NCI-H187 treated with DMSO at 0.1 percent for 48 hours (cell line): ENCODE results near the gene PALM.

Experiments
- DNase-seq: peaks from one replicate; lab custom pipeline; 2025; lab: John Stamatoyannopoulos, UW

PALM gene

DNA sequence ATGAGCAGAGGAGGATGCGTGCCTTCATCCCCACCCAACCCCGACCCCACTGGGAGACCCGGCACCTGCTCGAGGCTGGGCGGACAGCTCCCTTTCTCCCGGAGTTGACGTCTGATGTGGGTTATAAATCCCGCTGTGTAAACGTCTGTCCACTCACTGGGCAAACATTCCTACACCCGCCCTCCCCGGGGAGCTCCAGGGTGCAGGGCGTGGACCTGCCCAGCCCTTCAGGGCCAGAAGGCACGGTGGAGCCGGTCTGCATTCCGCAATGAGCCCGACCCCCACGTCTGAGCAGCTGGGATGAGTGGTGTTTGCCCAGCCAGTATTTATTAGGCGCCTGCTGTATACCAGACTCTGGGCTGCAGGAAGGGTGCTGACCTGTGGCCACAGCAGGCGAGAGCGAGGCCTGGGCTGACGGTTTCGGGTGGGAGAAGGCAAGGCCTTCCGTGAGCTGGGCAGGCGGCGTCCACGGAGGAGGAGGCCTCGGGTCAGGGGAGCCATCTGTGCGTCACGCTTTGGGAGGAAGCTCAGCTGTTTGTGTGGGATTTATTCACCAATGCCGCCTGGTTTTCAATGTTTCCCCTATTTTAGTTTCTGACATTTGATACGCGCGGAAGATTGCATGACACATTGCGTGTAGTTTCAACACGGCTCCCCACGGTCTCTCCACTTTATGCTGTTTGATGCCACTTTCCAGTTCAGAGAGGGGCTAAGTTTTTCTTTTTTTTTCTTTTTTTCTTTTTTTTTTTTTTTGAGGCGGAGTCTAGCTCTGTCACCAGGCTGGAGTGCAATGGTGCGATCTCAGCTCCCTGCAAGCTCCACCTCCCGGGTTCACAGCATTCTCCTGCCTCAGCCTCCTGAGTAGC lies 44.1 kb downstream of the PALM start:
- no peak for DNase-seq

DNA sequence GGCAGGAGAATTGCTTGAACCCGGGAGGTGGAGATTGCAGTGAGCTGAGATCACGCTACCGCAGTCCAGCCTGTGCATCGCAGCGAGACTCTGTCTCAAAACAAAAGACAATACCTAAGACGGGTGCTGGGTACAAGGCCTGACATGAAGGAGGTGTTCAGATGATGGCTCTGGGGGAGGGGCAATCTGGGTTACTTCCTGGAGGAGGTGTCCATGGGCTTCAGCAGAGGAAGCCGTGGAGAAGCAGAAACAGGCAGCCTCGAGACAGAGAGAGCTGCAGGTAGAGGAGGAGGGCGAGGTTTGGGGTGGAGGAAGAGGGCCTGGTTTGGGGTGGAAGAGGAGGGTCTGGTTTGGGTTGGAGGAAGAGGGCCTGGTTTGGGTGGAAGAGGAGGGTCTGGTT lies 45.8 kb downstream of the PALM start:
- no peak for DNase-seq

DNA sequence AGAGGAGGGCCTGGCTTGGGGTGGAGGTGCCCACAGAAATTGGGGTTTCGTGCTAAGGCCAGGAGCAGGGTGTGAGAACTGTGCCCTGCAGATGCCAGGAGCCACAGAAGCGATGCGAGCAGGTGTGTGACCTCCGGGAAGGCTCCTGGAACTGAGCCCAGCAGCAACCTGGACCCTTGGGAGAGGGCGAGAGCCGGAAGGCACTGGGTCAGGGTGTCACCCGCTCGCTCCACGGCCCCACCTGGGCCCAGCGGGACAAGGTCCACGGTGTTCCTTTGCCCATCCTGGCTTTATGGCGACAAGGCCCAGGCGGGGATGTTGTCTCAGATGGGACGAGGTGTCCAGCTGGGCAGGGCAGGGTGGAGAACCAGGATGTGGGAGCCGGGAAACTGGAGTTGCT lies 46.3 kb downstream of the PALM start:
- DNase-seq = no peak

DNA sequence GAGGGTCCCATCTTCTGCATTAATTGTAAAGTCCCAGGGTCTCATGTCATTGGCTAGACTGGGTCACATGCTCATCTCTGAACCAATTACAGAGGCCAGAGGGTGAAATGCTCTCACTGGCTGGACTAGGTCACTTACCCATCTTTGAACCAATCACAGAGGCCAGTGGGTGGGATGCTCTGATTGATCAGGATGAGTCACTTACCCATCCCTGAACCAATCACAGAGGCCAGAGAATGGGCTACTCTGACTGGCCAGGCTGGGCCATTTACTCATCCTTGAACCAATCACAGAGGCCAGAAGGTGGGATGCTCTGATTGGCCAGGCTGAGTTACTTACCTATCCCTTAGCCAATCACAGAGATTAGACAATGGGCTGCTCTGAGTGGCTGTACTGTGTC lies 47.5 kb downstream of the PALM start:
- no peak for DNase-seq

DNA sequence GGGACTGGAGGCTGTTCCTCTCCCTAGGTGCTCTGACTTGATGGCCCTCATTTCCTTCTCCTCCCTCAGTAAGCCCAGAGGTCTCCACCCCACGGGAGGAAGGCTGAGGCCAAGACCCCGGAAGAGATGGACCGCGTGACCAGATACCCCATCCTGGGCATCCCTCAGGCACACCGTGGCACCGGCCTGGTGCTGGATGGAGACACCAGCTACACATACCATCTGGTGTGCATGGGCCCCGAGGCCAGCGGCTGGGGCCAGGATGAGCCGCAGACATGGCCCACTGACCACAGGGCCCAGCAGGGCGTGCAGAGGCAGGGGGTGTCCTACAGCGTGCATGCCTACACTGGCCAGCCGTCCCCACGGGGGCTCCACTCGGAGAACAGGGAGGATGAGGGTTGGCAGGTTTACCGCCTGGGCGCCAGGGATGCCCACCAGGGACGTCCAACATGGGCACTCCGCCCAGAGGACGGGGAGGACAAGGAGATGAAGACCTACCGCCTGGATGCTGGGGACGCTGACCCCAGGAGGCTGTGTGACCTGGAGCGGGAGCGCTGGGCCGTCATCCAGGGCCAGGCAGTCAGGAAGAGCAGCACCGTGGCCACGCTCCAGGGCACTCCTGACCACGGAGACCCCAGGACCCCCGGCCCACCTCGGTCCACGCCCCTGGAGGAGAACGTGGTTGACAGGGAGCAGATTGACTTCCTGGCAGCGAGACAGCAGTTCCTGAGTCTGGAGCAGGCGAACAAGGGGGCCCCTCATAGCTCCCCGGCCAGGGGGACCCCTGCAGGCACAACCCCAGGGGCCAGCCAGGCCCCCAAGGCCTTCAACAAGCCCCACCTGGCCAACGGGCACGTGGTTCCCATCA lies 48.3 kb downstream of the PALM start:
- DNase-seq = no peak

DNA sequence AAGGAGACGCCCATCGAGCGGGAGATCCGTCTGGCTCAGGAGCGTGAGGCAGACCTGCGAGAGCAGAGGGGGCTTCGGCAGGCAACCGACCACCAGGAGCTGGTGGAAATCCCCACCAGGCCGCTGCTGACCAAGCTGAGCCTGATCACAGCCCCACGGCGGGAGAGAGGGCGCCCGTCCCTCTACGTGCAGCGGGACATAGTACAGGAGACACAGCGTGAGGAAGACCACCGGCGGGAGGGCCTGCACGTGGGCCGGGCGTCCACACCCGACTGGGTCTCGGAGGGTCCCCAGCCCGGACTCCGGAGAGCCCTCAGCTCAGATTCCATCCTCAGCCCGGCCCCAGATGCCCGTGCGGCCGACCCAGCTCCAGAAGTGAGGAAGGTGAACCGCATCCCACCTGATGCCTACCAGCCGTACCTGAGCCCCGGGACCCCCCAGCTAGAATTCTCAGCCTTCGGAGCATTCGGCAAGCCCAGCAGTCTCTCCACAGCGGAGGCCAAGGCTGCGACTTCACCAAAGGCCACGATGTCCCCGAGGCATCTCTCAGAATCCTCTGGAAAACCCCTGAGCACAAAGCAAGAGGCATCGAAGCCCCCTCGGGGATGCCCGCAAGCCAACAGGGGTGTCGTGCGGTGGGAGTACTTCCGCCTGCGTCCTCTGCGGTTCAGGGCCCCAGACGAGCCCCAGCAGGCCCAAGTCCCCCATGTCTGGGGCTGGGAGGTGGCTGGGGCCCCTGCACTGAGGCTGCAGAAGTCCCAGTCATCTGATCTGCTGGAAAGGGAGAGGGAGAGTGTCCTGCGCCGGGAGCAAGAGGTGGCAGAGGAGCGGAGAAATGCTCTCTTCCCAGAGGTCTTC lies 49.3 kb downstream of the PALM start:
- DNase-seq = no peak

DNA sequence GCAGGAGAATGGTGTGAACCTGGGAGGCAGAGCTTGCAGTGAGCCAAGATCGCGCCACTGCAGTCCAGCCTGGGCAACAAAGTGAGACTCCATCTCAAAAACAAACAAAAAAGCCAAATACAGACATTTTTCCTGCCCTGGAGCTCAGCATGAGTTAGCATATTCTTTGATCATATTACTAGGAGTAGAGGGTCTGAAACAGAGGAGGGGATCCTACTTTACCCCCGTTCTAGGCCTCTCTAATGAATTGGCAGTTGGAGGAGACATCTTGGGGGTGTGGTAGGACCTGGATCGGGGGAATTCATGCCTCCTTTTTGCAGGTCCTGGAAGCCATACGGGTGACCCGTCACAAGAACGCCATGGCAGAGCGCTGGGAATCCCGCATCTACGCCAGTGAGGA lies 54.4 kb downstream of the PALM start:
- DNase-seq = no peak

DNA sequence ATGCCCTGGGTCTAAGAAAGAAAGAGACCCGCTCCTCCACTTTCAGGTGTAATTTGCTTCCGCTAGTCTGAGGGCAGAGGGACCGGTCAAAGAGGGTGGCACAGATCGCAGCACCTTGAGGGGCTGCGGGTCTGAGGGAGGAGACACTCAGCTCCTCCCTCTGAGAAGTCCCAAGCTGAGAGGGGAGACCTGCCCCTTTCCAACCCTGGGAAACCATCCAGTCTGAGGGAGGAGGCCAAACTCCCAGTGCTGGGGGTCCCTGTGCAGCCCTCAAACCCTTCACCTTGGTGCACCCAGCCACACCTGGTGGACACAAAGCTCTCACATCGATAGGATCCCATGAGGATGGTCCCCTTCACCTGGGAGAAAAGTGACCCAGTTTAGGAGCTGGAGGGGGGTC lies 55.1 kb downstream of the PALM start:
- no peak for DNase-seq

DNA sequence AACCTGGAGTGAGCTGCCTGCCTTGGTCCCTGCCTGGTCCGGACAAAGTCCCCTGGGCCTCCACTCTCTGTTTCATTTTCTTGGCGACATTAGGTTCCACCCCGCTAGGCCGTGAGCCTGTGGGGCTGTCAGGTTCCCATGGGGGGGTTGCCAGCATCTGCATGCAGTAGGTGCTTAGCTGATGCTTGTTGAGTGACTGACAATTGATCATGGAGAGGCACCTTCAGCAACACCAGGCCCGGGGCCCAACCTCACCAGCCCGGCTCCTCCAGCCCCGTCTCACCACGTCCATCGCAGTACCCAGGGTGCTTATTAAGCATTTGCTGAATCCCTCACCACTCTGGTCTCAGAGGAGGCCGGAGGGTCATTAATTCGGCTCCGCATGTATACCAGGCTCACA lies 55.6 kb downstream of the PALM start:
- no peak for DNase-seq

DNA sequence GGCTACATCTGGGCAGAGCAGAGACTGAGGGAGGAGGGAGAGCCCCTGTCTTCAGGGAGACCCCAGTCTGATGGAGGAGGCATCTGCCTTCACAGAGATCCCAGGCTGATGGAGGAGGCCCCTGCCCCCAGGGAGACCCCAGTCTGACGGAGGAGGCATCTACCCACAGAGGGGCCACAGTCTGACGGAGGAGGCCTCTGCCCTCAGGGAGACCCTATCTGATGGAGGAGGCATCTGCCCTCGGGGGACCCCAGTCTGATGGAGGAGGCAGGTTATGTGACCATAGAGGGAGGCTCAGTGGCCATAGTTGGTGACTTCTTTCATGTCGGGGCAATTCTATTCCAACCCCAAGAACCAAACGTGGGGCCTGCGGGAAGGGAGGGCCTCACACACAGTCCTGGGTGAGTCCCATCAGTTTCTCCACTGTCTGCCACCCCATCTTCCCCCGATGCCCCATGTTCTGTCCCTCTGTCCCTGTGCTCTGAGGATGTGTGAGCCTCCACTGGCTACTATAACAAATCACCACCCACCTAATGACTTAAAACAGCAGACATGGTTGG lies 56.5 kb downstream of the PALM start:
- DNase-seq = no peak

DNA sequence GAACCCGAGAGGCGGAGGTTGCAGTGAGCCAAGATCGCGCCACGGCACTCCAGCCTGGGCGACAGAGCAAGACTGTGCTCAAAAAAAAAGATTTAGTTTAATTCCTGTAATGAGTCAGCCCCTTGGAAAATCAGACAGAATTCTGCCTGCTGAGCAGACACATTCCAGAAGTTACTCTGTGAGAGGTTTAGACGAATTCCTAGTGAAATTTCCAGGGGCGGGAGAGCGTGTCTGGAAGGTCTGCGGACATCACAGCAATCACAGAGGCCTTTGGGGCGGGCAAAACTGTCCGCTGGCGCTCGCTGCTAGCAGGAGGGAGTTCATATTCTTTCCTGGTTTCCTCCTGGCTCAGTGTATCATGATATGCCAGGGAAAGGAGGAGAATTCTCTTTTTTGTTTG lies 59.7 kb downstream of the PALM start:
- DNase-seq = no peak

DNA sequence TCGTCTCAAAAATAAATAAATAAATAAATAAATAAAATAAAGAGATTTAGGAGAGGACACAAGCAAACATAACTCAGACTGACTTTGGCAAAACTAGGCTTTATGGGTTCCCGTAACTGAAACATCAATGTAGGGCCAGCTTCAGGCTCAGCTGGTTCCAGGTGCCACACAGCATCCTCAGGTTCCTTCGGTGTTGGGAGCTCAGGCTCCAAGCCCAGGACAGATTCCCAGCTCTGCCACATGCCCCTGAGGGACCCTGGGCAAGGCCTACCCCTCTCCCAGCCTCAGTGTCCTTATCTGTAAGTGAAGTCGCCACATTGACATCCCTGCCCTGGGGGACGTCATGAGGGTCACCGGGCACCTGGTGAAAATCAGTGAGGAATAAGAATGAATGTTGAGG lies 60.9 kb downstream of the PALM start:
- DNase-seq = no peak

DNA sequence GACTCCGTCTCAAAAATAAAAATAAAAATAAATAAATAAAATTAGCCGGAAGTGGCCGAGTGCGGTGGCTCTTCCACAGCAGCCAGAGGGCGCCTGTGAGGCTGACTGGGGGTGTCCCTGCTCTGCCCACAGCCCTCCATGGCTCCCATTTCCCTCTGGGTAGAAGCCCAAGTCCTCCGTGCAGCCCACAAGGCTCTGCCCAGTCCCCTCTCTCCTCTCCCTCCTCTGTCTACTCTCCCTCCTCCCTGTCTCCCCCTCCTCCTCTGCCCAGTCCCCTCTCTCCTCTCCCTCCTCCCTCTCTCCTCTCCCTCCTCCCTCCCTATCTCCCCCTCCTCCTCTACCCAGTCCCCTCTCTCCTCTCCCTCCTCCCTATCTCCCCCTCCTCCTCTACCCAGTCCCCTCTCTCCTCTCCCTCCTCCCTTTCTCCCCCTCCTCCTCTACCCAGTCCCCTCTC lies 62.6 kb downstream of the PALM start:
- DNase-seq = no peak

DNA sequence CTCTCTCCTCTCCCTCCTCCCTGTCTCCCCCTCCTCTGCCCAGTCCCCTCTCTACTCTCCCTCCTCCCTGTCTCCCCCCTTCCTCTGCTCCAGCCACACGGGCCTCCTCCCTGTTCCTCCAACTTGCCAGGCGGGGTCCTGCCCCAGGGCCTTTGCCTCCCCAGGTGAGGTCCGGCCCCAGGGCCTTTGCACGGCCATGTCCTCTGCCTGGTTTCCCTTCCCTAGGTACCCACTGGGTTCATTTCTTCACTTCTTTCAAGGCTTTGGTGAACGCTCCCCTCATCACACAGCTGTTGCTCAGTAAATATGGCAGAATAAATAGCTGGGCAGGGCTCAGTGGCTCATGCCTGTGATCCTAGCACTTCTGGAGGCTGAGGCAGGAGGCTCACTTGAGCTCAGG lies 63.3 kb downstream of the PALM start:
- no peak for DNase-seq

DNA sequence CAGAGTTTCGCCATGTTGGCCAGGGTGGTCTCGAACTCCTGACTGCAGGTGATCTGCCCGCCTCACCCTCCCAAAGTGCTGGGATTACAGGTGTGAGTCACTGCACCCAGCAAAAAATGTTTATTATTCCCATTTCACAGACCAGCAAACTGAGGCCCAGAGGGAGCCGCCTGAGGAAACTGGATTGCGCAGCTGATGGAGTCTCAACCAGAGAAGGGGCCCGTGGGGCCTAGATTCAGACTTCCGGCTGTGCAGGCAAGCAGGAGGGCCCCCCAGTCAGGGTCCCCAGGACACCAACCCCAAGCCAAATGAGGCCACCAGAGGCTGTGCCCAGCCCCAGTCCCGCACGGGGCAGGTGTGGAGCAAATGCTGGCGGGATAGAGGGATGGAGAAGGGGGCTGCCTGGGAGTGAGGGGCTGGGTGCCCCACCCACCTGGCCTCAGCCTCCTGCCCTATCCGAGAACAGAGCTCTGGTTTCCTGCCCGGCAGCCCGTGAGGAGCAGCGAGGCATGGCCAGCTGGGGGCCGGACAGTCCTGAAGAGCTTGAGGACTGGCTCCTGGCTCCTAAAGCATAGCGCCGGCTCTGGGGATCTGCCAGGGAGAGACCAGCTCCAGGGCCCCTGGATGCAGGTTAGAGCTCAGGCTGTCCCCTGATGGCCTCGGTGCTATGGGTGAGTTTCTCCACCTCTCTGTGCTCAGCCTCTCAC lies 64.1 kb downstream of the PALM start:
- no peak for DNase-seq

DNA sequence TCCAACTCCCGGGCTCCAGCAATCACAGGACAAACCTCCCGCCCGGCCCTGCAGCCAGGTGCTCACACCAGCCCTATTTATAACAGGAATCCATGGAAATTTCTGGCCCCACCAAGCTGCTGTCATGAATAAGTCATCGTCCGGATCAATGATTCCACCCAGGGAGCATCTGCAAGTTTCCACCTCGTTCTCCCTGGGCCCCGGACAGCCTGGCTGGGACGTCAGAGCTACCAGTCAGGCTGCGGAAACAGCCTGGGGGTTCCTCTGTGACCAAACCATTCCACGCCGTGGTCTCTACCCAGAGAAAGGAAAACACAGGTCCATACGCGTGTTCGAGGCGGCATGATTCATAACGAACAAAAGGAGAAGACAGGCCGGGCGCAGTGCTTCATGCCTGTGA lies 67.8 kb downstream of the PALM start:
- DNase-seq = no peak

DNA sequence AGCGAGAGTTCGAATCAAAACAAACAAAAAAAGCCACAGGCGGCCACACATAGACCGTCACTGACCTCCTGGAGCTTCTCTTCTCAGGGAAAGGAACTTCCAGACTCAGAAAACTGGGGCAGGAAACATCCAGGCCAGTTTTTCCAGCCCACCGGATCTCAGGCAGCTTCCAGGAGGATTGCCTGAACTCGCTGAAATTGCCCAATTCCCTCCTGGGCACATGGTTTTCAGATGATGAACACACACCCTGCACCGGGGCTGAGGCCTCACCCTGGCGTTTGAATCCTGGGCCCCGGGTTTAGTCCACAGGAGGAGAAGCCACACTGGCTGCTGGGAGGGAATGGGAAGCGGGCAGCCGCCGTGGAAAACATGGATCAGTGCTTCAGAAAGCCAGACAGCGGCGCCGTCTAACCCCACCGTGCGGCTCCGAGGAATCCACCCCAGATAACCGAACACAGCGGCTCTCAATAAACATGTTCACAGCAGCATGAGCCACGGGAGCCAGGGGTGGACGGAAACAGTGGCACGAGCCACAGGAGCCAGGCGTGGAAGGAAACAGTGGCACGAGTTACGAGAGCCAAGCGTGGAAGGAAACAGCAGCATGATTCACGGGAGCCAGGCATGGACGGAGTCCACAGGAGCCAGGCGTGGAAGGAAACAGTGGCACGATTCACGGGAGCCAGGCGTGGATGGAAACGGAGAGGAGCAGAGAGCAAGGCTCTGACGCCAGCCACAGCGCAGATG lies 70.3 kb downstream of the PALM start:
- no peak for DNase-seq

DNA sequence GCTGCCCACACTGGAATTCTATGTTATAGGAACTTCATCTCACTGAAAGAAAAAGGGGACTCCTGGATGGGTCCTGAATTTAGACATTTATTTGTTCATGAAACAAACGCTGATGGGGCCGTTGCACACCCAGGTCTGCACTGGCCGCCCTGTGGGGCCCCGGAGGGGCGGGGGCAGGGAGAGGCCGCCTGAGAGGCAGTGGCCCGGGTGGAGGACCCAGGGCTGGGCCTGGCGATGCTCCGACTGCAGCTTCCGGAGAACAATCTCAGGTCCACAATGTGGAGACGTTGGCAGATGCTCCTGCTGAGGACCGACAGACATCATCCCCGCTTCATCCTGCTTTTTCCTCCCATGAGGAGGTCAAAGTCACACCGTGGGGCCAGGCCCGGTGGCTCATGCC lies 72.2 kb downstream of the PALM start:
- no peak for DNase-seq

DNA sequence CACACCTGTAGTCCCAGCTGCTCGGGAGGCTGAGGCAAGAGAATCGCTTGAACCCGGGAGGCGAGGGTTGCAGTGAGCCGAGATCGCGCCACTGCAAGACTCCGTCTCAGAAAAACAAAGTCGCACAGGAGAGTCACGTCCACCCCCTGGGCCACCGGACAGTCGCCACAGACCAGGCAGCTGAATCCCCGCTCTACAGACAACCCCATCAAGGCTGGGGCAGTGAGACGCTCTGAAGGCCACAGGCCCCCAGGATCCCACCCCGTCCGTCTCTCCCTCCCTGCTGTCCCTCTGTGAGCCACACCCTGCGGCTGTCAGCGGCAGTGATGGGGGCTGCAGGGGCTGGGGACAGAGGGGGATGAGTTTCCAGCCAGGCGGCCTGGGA lies 73.1 kb downstream of the PALM start:
- DNase-seq = no peak

DNA sequence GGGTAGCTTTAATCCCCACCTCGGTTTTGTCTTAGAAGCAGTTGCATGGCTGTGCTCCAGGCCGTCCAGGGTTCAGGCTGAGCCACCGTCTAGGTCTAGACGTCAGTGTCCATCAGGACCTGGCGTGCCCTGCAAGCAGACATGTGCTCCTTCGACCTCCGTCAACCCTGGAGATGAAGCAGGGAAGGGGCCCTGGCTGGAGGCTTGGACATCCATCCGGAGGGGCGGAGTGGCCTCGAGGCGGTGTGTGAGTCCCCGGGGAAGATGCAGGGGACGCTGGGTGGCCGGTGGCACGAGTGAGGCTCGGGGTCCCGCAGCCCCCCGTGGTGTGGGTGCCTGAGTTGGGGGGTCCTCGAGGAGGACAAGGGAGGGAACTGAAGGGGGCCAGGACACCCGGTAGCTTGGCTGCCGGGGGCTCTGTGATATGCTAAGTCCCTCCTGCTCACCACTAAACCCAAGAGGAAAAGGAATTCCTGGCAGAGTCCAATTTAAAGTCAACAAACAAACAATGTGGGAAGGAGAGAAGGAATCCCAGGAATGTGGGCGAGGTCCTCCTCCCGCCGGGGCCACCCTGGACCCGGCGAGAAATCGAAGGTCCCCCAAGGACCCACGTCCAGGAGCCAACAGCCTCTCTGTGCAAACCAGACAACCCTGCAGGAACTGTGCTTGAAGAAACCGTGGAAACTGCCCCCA lies 73.6 kb downstream of the PALM start:
- DNase-seq = no peak
